OCI-LY1 (cell line): ENCODE data around the gene SCARB2.

Experiments used
- H2AFZ ChIP-seq: fragments of 200-600 bp; sonication (generic), shearing (Covaris generic); 2 replicates; pipeline ENCODE4 v1.6.0; 2014; ENCODE audit warnings: antibody characterized with exemption, mild to moderate bottlenecking, low read length
- H3F3A ChIP-seq: fragments of 200-600 bp; sonication (generic), shearing (Covaris generic); 2 replicates; pipeline ENCODE4 v1.6.0; 2014; ENCODE audit warnings: mild to moderate bottlenecking, antibody characterized with exemption, low read length, moderate library complexity; ENCODE audit not compliant: insufficient read depth
- H3K27ac ChIP-seq: fragments of 200-600 bp; sonication (generic); 2 replicates; pipeline ENCODE4 v1.5.1; 2014; ENCODE audit warnings: low read length, mixed run types, mild to moderate bottlenecking, low read depth; ENCODE audit not compliant: poor library complexity, severe bottlenecking
- H3K27me3 ChIP-seq: fragments of 200-600 bp; sonication (generic); 2 replicates; pipeline ENCODE4 v1.6.0; 2014; ENCODE audit warnings: antibody characterized with exemption, mild to moderate bottlenecking, low read length, moderate library complexity; ENCODE audit not compliant: insufficient read depth
- H3K36me3 ChIP-seq: fragments of 200-600 bp; sonication (generic); 2 replicates; pipeline ENCODE4 v1.6.1; 2014; ENCODE audit warnings: mild to moderate bottlenecking, antibody characterized with exemption, low read length, moderate library complexity, mixed read lengths; ENCODE audit not compliant: insufficient read depth
- H3K4me1 ChIP-seq: fragments of 200-600 bp; sonication (generic); 2 replicates; pipeline ENCODE4 v1.5.1; 2014; ENCODE audit warnings: mild to moderate bottlenecking, low read length, moderate library complexity; ENCODE audit not compliant: insufficient read depth, severe bottlenecking
- H3K4me2 ChIP-seq: fragments of 200-600 bp; sonication (generic), shearing (Covaris generic); 2 replicates; pipeline ENCODE4 v1.6.1; 2014; ENCODE audit warnings: low read length
- H3K4me3 ChIP-seq: fragments of 200-600 bp; sonication (generic); 2 replicates; pipeline ENCODE4 v1.5.1; 2014; ENCODE audit warnings: low read length, low read depth, mild to moderate bottlenecking, mixed read lengths; ENCODE audit not compliant: poor library complexity, severe bottlenecking
- H3K79me2 ChIP-seq: fragments of 200-600 bp; shearing (Covaris generic); 2 replicates; pipeline ENCODE4 v1.6.1; 2016; ENCODE audit warnings: mixed run types, low read length, mixed read lengths; ENCODE audit not compliant: insufficient read depth
- H3K9ac ChIP-seq: fragments of 200-600 bp; sonication (generic), shearing (Covaris generic); 2 replicates; pipeline ENCODE4 v1.6.1; 2014; ENCODE audit warnings: mild to moderate bottlenecking, low read length, mixed read lengths
- H3K9me2 ChIP-seq: fragments of 200-600 bp; sonication (generic), shearing (Covaris generic); 2 replicates; pipeline ENCODE4 v1.6.1; 2014; ENCODE audit warnings: low read depth, mild to moderate bottlenecking, low read length, mixed read lengths
- H3K9me3 ChIP-seq: fragments of 200-600 bp; shearing (Covaris generic); 2 replicates; pipeline ENCODE4 v1.6.1; 2014; ENCODE audit warnings: low read length, mixed read lengths
- H4K20me1 ChIP-seq: fragments of 200-600 bp; sonication (generic), shearing (Covaris generic); 2 replicates; pipeline ENCODE4 v1.6.0; 2016; ENCODE audit warnings: mild to moderate bottlenecking, low read length; ENCODE audit not compliant: insufficient read depth
- EZH2 ChIP-seq: fragments of 200-600 bp; sonication (generic), shearing (Covaris generic); IDR thresholded peaks from 2 replicates; pipeline ENCODE4 v1.8.0; 2017; ENCODE audit warnings: borderline replicate concordance, mixed run types, mild to moderate bottlenecking, antibody characterized with exemption, low read length, moderate library complexity, mixed read lengths
- TF ChIP-seq, protein P1 (sequence below): fragments of 200-600 bp; sonication (generic), shearing (Covaris generic); IDR thresholded peaks from 2 replicates; pipeline ENCODE4 v1.5.1; 2017; ENCODE audit warnings: mild to moderate bottlenecking, antibody characterized with exemption, low read length, moderate library complexity, mixed read lengths

Gene SCARB2

DNA sequence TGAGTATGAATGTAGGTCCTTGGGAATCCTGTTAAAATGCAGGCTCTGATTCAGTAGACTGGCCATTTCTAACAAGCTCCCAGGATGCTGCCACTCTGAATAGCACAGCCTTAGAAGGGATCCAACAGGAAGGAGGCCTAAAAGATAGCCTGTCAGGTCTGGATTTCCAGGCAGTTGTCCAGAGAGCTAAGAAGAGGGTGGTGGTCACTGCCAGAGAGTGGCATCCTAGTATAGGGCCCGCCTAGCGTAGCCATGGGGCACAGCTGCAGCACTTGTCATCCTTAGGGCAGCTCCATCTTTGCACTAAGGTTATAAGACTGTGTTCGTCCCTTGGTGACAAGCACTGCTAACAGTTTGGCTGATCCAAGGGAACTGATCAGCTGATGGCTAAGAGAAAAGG is 44.9 kb downstream of the SCARB2 start:
- Histone ChIP-seq H4K20me1 (no peaks in the 10 kb centered on the region), H3F3A (no peaks in the 10 kb centered on the region), H3K27ac (no peak overlapping the region), H3K79me2 (no peaks in the 10 kb centered on the region), H3K4me2 (no peak overlapping the region), H3K4me1 (no peaks in the 10 kb centered on the region), H3K9me2 (no peaks in the 10 kb centered on the region), H3K4me3 (no peak overlapping the region), H3K27me3 (no peaks in the 10 kb centered on the region), H2AFZ (no peak overlapping the region), H3K9ac (no peak overlapping the region), H3K9me3 (no peaks in the 10 kb centered on the region), H3K36me3 (peaks cover 10% of the 10 kb centered on the region; the same call in 1 of the 2 replicates)
- TF ChIP-seq, protein P1, sequence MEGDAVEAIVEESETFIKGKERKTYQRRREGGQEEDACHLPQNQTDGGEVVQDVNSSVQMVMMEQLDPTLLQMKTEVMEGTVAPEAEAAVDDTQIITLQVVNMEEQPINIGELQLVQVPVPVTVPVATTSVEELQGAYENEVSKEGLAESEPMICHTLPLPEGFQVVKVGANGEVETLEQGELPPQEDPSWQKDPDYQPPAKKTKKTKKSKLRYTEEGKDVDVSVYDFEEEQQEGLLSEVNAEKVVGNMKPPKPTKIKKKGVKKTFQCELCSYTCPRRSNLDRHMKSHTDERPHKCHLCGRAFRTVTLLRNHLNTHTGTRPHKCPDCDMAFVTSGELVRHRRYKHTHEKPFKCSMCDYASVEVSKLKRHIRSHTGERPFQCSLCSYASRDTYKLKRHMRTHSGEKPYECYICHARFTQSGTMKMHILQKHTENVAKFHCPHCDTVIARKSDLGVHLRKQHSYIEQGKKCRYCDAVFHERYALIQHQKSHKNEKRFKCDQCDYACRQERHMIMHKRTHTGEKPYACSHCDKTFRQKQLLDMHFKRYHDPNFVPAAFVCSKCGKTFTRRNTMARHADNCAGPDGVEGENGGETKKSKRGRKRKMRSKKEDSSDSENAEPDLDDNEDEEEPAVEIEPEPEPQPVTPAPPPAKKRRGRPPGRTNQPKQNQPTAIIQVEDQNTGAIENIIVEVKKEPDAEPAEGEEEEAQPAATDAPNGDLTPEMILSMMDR = no peak
- TF ChIP-seq EZH2 = no peak

DNA sequence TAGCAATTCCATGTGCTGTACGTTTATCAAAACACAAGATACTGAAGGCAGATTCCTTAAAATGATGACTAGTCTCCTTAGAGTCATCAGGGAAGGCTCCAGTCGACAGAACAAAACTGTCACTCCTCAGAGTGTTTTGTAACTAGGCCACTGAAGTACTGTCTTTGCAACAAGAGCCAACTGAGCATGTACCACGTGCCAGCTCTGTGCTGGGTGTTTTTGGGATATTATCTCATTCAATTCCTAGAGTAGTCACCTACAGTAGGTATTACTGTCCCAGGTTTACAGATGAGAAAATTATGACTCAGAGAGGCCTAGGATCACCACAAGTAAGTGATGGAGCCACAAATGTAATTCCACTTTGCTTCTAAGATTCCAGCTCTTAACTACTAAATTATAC is 47.1 kb downstream of the SCARB2 start:
- H3K4me2 ChIP-seq = no peak overlapping the region
- no peak for TF ChIP-seq EZH2
- TF ChIP-seq, protein P1 = no peak
- H3K9me2 ChIP-seq = no peaks in the 10 kb centered on the region
- H4K20me1 ChIP-seq = no peaks in the 10 kb centered on the region
- peaks cover 10% of the 10 kb centered on the region; the same call in 1 of the 2 replicates for H3K36me3 ChIP-seq
- no peaks in the 10 kb centered on the region for H3F3A ChIP-seq
- no peaks in the 10 kb centered on the region for H3K9me3 ChIP-seq
- no peak overlapping the region for H2AFZ ChIP-seq
- H3K9ac ChIP-seq = no peak overlapping the region
- no peak overlapping the region for H3K4me3 ChIP-seq
- no peak overlapping the region for H3K27ac ChIP-seq
- H3K4me1 ChIP-seq = no peaks in the 10 kb centered on the region
- no peaks in the 10 kb centered on the region for H3K27me3 ChIP-seq
- no peaks in the 10 kb centered on the region for H3K79me2 ChIP-seq

DNA sequence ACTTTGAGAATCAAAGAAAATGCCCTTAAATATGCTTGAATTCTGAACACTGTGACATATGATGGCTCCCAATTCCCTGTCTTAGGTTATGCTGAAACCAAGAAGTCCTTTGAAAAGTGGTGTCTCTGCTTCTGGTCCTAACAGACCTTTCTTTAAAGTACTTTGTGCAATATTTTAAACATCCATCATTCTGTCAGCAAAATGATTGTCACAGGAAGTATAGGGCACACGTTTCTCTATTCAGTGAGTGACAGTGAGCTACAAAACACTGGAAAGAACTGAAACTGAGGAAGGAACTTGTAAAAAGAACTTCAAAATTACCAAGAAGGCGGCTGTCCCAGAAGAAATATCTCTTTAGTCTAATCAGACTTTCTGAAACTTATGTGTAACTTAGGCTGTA is 53.3 kb downstream of the SCARB2 start:
- Histone ChIP-seq H3K36me3 (no peaks in the 10 kb centered on the region), H3K9me3 (no peaks in the 10 kb centered on the region), H3K4me3 (no peak overlapping the region), H3K9me2 (no peaks in the 10 kb centered on the region), H3F3A (no peaks in the 10 kb centered on the region), H3K4me1 (no peaks in the 10 kb centered on the region), H4K20me1 (no peaks in the 10 kb centered on the region), H3K27me3 (no peaks in the 10 kb centered on the region), H3K27ac (no peak overlapping the region), H3K4me2 (no peak overlapping the region), H3K9ac (no peak overlapping the region), H2AFZ (no peak overlapping the region), H3K79me2 (no peaks in the 10 kb centered on the region)
- TF ChIP-seq EZH2 = no peak
- TF ChIP-seq, protein P1 = no peak
